ENCODE results near the gene ANTKMT.

ANTKMT gene

GRCh38 chr16:729768-730665 lies 9.1 kb downstream of the ANTKMT start:
- no peaks in the 10 kb centered on the region for H3K4me1 ChIP-seq (ENCODE audit: insufficient read depth, low read length, poor library complexity, severe bottlenecking)
- no peaks in the 10 kb centered on the region for H3K9me3 ChIP-seq (ENCODE audit: insufficient read depth, low read depth, low read length)
- no peak overlapping the region for H3K4me2 ChIP-seq (ENCODE audit: low read depth, low read length, poor library complexity, severe bottlenecking)
- H4K20me1 ChIP-seq (ENCODE audit: insufficient read depth, low read length, poor library complexity, severe bottlenecking) = no peaks in the 10 kb centered on the region
- no peak overlapping the region for H2AFZ ChIP-seq (ENCODE audit: low read length)
- no peaks in the 10 kb centered on the region for H3K79me2 ChIP-seq (ENCODE audit: insufficient read depth, low read length)
- no peaks in the 10 kb centered on the region for H3F3A ChIP-seq (ENCODE audit: low read depth)
- no peaks in the 10 kb centered on the region for H3K36me3 ChIP-seq (ENCODE audit: insufficient read depth, low read length)
- no peaks in the 10 kb centered on the region for H3K27me3 ChIP-seq (ENCODE audit: insufficient read depth, low read length, poor library complexity, severe bottlenecking)
- no peak overlapping the region for H3K4me3 ChIP-seq (ENCODE audit: low read length, poor library complexity, severe bottlenecking)
- TF ChIP-seq EZH2phosphoT487 (IDR thresholded peaks at IDR 0.05; ENCODE audit: borderline replicate concordance) (no peak), CTCF (conservative IDR thresholded peaks at IDR 0.05; ENCODE audit: low read length) (no peak)
- no peak overlapping the region for H3K9ac ChIP-seq (ENCODE audit: low read depth, low read length, poor library complexity, severe bottlenecking)
- no peaks in the 10 kb centered on the region for H3K9me2 ChIP-seq (replicated peaks; ENCODE audit: low read depth, low read length)

DNA sequence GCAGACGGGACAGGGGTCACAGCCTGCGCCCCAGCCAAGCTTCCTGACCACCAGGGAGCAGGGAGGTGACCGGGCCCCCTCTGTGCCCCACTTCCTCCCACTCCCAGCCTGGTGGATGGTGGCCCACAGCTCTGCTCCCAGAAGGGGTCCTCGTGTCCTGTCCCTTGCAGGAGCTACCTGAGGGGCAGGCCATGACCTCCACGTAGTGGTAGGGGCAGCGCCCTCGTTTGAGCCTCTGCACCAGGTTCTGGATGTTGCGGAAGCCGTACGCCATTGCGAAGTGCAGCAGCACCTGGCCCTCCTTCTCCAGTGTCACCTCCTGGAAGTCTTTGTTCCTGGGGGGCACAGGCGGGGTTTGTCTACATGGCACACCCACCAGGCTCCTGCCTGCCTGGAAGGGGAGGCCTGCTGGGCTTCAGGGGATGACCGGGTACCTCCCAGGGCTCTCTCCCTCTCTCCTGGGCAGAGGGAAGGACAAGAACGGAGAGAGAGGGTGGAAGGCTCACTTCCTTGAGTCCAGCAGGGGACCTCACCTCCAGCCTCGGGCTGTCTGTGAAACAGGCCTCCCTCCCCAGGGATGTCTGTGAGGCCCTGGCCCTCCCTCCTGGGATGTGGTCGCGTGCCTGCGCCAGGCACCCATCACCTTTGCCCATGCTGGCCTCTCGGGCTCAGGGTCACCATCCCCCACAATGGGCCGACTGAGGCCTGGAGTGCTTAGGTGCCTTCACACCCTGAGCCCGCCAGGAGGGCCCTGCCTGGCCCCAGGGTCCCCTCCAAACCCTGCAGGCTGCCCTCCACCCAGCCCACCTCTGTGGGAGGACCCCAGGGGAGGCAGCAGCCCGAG lies 9.9 kb downstream of the ANTKMT start:
- Histone ChIP-seq H3K4me3 (ENCODE audit: low read length, poor library complexity, severe bottlenecking) (no peak overlapping the region), H3K27me3 (ENCODE audit: insufficient read depth, low read length, poor library complexity, severe bottlenecking) (no peaks in the 10 kb centered on the region), H3K36me3 (ENCODE audit: insufficient read depth, low read length) (no peaks in the 10 kb centered on the region), H3K9me3 (ENCODE audit: insufficient read depth, low read depth, low read length) (no peaks in the 10 kb centered on the region), H3K9me2 (replicated peaks; ENCODE audit: low read depth, low read length) (no peaks in the 10 kb centered on the region), H3K4me1 (ENCODE audit: insufficient read depth, low read length, poor library complexity, severe bottlenecking) (no peaks in the 10 kb centered on the region), H3K4me2 (ENCODE audit: low read depth, low read length, poor library complexity, severe bottlenecking) (no peak overlapping the region), H3F3A (ENCODE audit: low read depth) (no peaks in the 10 kb centered on the region), H3K79me2 (ENCODE audit: insufficient read depth, low read length) (no peaks in the 10 kb centered on the region), H4K20me1 (ENCODE audit: insufficient read depth, low read length, poor library complexity, severe bottlenecking) (no peaks in the 10 kb centered on the region), H2AFZ (ENCODE audit: low read length) (no peak overlapping the region), H3K9ac (ENCODE audit: low read depth, low read length, poor library complexity, severe bottlenecking) (no peak overlapping the region)
- no peak for TF ChIP-seq EZH2phosphoT487 (IDR thresholded peaks at IDR 0.05; ENCODE audit: borderline replicate concordance)
- no peak for TF ChIP-seq CTCF (conservative IDR thresholded peaks at IDR 0.05; ENCODE audit: low read length)

DNA sequence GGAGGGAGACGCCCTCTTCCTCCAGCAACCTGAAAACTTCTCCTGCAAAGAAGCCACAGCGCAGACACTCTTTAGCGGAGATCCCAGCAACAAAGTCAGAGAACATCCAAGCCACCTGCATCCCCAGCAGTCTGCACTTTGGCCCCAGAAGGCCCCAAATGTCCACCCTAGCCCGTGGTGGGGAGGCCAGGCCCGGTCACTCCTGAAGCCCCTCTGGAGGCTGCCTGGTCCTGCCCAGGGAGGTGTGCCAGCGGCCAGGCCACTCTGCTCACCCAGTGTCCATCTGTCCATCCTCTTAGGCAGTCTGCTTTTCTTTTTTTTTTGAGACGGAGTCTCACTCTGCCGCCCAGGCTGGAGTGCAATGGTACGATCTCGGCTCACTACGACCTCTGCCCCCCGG lies 11.4 kb downstream of the ANTKMT start:
- no peak for TF ChIP-seq CTCF (conservative IDR thresholded peaks at IDR 0.05; ENCODE audit: low read length)
- TF ChIP-seq EZH2phosphoT487 (IDR thresholded peaks at IDR 0.05; ENCODE audit: borderline replicate concordance) = no peak
- Histone ChIP-seq H3K9ac (ENCODE audit: low read depth, low read length, poor library complexity, severe bottlenecking) (no peak overlapping the region), H3K4me2 (ENCODE audit: low read depth, low read length, poor library complexity, severe bottlenecking) (no peak overlapping the region), H3K9me2 (replicated peaks; ENCODE audit: low read depth, low read length) (no peaks in the 10 kb centered on the region), H3K4me1 (ENCODE audit: insufficient read depth, low read length, poor library complexity, severe bottlenecking) (no peaks in the 10 kb centered on the region), H3K9me3 (ENCODE audit: insufficient read depth, low read depth, low read length) (no peaks in the 10 kb centered on the region), H4K20me1 (ENCODE audit: insufficient read depth, low read length, poor library complexity, severe bottlenecking) (no peaks in the 10 kb centered on the region), H2AFZ (ENCODE audit: low read length) (no peak overlapping the region), H3K27me3 (ENCODE audit: insufficient read depth, low read length, poor library complexity, severe bottlenecking) (no peaks in the 10 kb centered on the region), H3K36me3 (ENCODE audit: insufficient read depth, low read length) (no peaks in the 10 kb centered on the region), H3K4me3 (ENCODE audit: low read length, poor library complexity, severe bottlenecking) (no peak overlapping the region), H3F3A (ENCODE audit: low read depth) (no peaks in the 10 kb centered on the region), H3K79me2 (ENCODE audit: insufficient read depth, low read length) (no peaks in the 10 kb centered on the region)
